NB4 (cell line): ENCODE results near the gene IRF2BP2.

Source experiments
- DNase-seq: peaks from one replicate; pipeline ENCODE4 v3.0.0; 2010; ENCODE audit warnings: low read depth
- H3K4me3 ChIP-seq: one replicate; pipeline ENCODE4 v1.5.1; 2011; ENCODE audit warnings: mild to moderate bottlenecking, low read depth, low read length, moderate library complexity
- MYC ChIP-seq: IDR thresholded peaks from 2 replicates; pipeline ENCODE4 v1.6.1; 2011; ENCODE audit warnings: low read depth, low read length
- POLR2A ChIP-seq: IDR thresholded peaks from 2 replicates; pipeline ENCODE4 v1.6.1; 2011; ENCODE audit warnings: mild to moderate bottlenecking; ENCODE audit not compliant: insufficient read length; ENCODE audit errors: extremely low read depth
- TF ChIP-seq, protein P1 (sequence below): IDR thresholded peaks from 2 replicates; pipeline ENCODE4 v1.6.1; 2011; ENCODE audit warnings: low read depth, low read length
- TF ChIP-seq, protein P2 (sequence below): IDR thresholded peaks from one replicate; pipeline ENCODE4 v1.5.1; 2012; ENCODE audit warnings: low read depth, low read length

The IRF2BP2 gene

GRCh38 chr1:234592240-234592639 lies 17.7 kb downstream of the IRF2BP2 start:
- no peak overlapping the region for H3K4me3 ChIP-seq
- peak; percentile 32 for DNase-seq
- TF ChIP-seq, protein P1, sequence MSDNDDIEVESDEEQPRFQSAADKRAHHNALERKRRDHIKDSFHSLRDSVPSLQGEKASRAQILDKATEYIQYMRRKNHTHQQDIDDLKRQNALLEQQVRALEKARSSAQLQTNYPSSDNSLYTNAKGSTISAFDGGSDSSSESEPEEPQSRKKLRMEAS = no peak
- no peak for TF ChIP-seq MYC
- TF ChIP-seq POLR2A = no peak
- TF ChIP-seq, protein P2, sequence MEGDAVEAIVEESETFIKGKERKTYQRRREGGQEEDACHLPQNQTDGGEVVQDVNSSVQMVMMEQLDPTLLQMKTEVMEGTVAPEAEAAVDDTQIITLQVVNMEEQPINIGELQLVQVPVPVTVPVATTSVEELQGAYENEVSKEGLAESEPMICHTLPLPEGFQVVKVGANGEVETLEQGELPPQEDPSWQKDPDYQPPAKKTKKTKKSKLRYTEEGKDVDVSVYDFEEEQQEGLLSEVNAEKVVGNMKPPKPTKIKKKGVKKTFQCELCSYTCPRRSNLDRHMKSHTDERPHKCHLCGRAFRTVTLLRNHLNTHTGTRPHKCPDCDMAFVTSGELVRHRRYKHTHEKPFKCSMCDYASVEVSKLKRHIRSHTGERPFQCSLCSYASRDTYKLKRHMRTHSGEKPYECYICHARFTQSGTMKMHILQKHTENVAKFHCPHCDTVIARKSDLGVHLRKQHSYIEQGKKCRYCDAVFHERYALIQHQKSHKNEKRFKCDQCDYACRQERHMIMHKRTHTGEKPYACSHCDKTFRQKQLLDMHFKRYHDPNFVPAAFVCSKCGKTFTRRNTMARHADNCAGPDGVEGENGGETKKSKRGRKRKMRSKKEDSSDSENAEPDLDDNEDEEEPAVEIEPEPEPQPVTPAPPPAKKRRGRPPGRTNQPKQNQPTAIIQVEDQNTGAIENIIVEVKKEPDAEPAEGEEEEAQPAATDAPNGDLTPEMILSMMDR = no peak

DNA sequence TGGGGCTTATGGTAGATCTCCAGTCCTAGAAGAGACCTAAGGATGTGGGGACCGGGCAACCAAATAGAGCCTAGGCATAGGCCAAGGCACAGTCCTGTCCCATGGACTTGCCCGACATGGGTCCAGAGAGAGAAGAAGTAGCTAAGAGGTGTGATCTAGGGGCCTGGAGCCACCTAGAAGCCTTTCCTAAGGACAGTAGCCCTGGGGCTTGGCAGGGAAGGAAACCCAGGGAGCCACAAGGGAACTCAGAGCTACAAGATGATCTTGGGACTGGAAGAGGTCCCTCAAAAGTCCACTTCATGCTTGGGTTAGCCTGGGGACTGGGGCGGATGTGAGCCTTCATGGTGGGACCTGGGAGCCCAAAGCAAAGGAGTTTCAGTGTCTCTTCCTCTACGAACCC lies 18.8 kb downstream of the IRF2BP2 start:
- TF ChIP-seq, protein P2 = no peak
- TF ChIP-seq MYC (no peak), POLR2A (no peak)
- TF ChIP-seq, protein P1 = no peak
- H3K4me3 ChIP-seq = no peak overlapping the region
- DNase-seq = no peak

GRCh38 chr1:234589854-234590620 lies 19.9 kb downstream of the IRF2BP2 start:
- DNase-seq = no peak
- no peak overlapping the region for H3K4me3 ChIP-seq
- no peak for TF ChIP-seq POLR2A

DNA sequence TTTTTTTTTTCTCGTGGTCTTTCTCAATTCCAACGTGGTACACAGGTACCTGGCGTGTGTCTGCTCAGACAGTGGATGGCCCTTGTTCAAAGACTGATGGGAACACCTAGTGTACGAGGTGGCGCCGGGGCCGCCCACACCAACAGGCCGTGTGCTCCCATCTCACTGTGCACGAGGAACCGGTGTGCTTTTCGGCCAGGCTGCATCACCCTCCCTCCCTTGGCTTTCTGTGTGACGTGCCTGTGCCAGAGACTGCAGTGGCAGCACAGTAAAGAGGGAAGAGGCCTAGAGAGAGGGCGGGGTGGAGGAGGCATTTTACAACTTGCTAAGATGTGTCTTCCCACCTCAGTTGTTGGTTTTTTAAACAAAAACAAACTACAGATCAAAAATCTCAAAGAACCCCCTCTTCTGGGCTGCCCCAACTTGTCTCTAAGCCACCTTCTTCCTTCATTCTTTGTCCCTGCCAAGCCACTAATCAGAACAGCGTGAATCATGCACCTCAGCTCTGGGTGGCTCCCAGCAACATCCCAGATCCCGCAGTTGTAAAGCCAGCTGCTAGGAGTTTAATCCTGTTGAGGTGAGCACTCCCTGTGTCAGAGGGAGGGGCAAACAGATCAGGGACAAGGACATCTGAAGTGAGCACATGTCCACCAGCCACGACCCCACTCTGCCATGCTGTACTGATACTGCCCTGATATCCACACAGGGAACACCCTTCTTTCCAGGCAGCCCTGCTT lies 20.7 kb downstream of the IRF2BP2 start:
- DNase-seq = no peak
- no peak overlapping the region for H3K4me3 ChIP-seq
- TF ChIP-seq, protein P2 = no peak
- TF ChIP-seq MYC (no peak), POLR2A (no peak)
- TF ChIP-seq, protein P1 = no peak

GRCh38 chr1:234588386-234588785 lies 21.6 kb downstream of the IRF2BP2 start:
- no peak overlapping the region for H3K4me3 ChIP-seq
- no peak for DNase-seq
- TF ChIP-seq, protein P1 = no peak
- TF ChIP-seq MYC (no peak), POLR2A (no peak)
- TF ChIP-seq, protein P2 = no peak

GRCh38 chr1:234586892-234587485 lies 23.0 kb downstream of the IRF2BP2 start:
- DNase-seq = no peak
- TF ChIP-seq, protein P1 = no peak
- TF ChIP-seq, protein P2 = no peak
- TF ChIP-seq MYC = no peak
- no peak for TF ChIP-seq POLR2A
- H3K4me3 ChIP-seq = no peak overlapping the region
